ENCODE results near the gene SIRT2. TPM values are rescaled to one million over a fixed set of nuclear protein-coding genes. Genes with fewer than 3 reads are reported as not detected.

SIRT2 gene
- total RNA-seq, 1 experiment from 2014 or later = 8.4 TPM

DNA sequence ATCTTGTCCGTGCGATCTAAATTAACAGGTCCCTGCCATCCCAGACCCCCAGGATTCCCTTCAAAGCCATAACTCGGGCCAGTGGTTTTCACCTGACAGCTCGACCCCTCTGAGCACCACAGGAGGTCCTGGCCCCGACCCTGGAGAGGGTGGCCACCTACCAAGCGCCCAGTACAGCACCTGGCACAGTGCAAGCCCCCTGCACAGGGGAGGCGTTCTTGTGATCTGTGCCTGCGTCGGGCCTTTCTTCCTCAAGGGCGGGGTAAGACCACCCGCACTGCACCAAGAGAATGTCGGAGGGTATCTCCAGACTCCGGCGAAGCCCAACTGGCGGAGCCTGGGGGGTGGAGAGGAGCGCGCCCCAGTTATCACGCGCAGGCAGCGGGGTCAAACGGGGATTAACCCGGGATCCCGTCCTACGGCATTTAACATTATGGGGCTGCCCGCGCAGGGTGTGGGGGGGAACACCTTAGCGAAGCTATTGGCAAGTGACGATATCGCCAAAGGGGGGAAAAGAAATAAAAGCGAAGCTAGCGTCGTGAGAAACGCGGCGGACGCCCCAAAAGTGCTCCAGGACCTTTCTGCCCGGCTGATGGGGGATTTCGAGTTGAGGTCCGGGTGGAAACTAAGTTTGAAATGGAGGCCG lies 48.3 kb downstream of the SIRT2 start:
- H3K23ac ChIP-seq (ENCODE audit: insufficient read length, low read depth, low read length) = no peak overlapping the region
- Mint-ChIP-seq H3K9me3 (peaks cover 8 to 13% of the 10 kb centered on the region in 2 experiments; a peak in 4 of 5 replicates), H3K27ac (peak overlapping the region; percentile 97 to 99 (median 98)), H3K4me1 (peaks cover 27 to 37% of the 10 kb centered on the region in 2 experiments), H3K36me3 (ENCODE audit: insufficient read depth in 1 of 3, low read depth in 3 of 3) (peaks cover 26 to 37% (median 30%) of the 10 kb centered on the region in 3 experiments), H3K4me3 (peak overlapping the region; percentile 92 to 95), H3K27me3 (ENCODE audit: low read depth) (peaks cover 1% of the 10 kb centered on the region; the same call in 1 of the 2 replicates)
- H3K14ac ChIP-seq (ENCODE audit: insufficient read depth, low read length) = peak overlapping the region; percentile 71
- H3K27ac ChIP-seq (ENCODE audit: insufficient read length, low read depth, low read length) = peak overlapping the region; percentile 64
- no peak overlapping the region for H2BK15ac ChIP-seq (ENCODE audit: low read depth, low read length)
- H3K4ac ChIP-seq (ENCODE audit: low read depth, low read length) = no peak overlapping the region; the same call in 1 of the 2 replicates
- H2BK120ac ChIP-seq (ENCODE audit: low read depth, low read length, poor library complexity, severe bottlenecking) = no peak overlapping the region
- no peak overlapping the region for H4K5ac ChIP-seq (ENCODE audit: insufficient read length, low read depth, low read length)
- H3K79me1 ChIP-seq (ENCODE audit: insufficient read depth, low read depth, low read length, poor library complexity, severe bottlenecking) = peaks cover 5% of the 10 kb centered on the region
- H2AK5ac ChIP-seq (ENCODE audit: insufficient read length, low read length) = no peak overlapping the region
- TF ChIP-seq, protein P1, sequence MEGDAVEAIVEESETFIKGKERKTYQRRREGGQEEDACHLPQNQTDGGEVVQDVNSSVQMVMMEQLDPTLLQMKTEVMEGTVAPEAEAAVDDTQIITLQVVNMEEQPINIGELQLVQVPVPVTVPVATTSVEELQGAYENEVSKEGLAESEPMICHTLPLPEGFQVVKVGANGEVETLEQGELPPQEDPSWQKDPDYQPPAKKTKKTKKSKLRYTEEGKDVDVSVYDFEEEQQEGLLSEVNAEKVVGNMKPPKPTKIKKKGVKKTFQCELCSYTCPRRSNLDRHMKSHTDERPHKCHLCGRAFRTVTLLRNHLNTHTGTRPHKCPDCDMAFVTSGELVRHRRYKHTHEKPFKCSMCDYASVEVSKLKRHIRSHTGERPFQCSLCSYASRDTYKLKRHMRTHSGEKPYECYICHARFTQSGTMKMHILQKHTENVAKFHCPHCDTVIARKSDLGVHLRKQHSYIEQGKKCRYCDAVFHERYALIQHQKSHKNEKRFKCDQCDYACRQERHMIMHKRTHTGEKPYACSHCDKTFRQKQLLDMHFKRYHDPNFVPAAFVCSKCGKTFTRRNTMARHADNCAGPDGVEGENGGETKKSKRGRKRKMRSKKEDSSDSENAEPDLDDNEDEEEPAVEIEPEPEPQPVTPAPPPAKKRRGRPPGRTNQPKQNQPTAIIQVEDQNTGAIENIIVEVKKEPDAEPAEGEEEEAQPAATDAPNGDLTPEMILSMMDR (conservative IDR thresholded peaks at IDR 0.05) = no peak; the same call in 2 of the 3 replicates
- H2BK12ac ChIP-seq (ENCODE audit: insufficient read length, low read depth, low read length) = no peak overlapping the region
- no peak for DNase-seq
- no peak overlapping the region for H3T11ph ChIP-seq (ENCODE audit: low read length)
- no peak overlapping the region for H2BK20ac ChIP-seq (ENCODE audit: low read depth, low read length, poor library complexity, severe bottlenecking)
- H4K20me1 ChIP-seq (ENCODE audit: control insufficient read depth, insufficient read depth, insufficient read length) = peaks cover 2% of the 10 kb centered on the region
- H4K91ac ChIP-seq (ENCODE audit: insufficient read length, low read depth, low read length) = no peak overlapping the region
- no peaks in the 10 kb centered on the region for H3K27me3 ChIP-seq (ENCODE audit: insufficient read depth, low read length)
- H2AFZ ChIP-seq (ENCODE audit: low read length) = no peak overlapping the region
- no peak overlapping the region for H3K56ac ChIP-seq (ENCODE audit: insufficient read length, low read depth, low read length)
- H3K9ac ChIP-seq (ENCODE audit: extremely low read depth, insufficient read length, low read length) = peak overlapping the region; percentile 40
- H3K4me2 ChIP-seq (ENCODE audit: insufficient read depth, insufficient read length, low read length) = peak overlapping the region; percentile 97
- no peak overlapping the region for H4K8ac ChIP-seq (replicated peaks; ENCODE audit: insufficient read length, low read depth, low read length)
- no peaks in the 10 kb centered on the region for H3K4me1 ChIP-seq (ENCODE audit: insufficient read depth, low read length)
- peak overlapping the region; percentile 35 for H2BK5ac ChIP-seq (ENCODE audit: insufficient read length, low read length)
- peaks cover 26% of the 10 kb centered on the region for H3K23me2 ChIP-seq (ENCODE audit: insufficient read length, low read depth, low read length, poor library complexity, severe bottlenecking)
- peak overlapping the region; percentile 87 for H3K18ac ChIP-seq (ENCODE audit: insufficient read length, low read depth, low read length)
- H3K9me3 ChIP-seq (ENCODE audit: control insufficient read depth, low read depth, low read length) = no peaks in the 10 kb centered on the region
- peaks cover 17% of the 10 kb centered on the region for H3K79me2 ChIP-seq (ENCODE audit: insufficient read depth, low read length)
- no CpG with 5 or more reads among the region's 40 CpGs for WGBS (ENCODE audit: extremely low coverage, insufficient read length, low lambda C conversion rate)

Data from H9 (cell line).